Measurements from ENCODE around the gene PRKD3. TPM values are rescaled to one million over a fixed set of nuclear protein-coding genes. Genes with fewer than 3 reads are reported as not detected.

The PRKD3 gene
- total and polyA plus RNA-seq, 2 of the 13 experiments (the other 11 are each of a cell fraction or from before 2014, with no cell fraction given): 11.6 to 38.4 TPM

DNA sequence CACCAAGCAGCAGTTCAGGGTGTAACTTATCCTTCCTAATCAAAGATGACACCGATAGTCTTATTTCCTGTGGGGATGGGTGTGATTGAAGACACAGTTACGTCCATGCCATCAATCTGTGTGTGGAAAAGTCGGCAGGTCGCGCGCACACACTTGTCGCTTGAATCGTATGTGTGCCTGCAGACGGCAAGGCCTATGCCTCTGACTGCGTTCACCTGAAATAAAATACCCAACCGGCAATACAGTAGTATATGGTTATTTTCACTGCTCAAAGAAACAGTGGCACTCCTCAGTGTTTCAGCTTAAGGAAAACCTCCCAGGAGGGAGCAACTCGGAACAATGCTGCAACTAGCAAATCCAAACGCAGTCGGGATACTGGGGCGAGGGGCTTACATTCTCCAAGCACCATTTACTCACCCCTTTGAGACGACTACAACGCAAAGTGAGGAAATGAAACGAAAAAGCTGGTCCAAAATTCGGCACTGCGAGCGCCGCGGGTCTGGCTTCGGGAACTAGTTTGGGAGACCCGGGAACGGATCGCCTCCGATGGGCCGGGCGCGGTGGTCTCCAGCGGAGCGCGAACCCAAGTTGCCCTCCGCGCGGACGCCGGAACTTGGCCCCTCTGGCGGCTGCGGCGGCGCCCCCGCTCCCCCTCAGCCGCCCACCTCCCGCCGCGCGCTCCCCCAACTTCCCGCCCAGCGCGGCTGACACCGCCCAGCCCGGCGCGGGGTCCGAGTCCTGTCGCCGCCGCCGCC lies 675 bp downstream of the PRKD3 start:
- Histone ChIP-seq H3K4me1 (ENCODE audit: insufficient read depth, low read length) (peaks cover 32% of the 10 kb centered on the region), H3K79me2 (ENCODE audit: insufficient read depth, low read length) (peaks cover 40% of the 10 kb centered on the region), H3K4me2 (ENCODE audit: low read depth, low read length) (peak overlapping the region; percentile 80), H3K27me3 (ENCODE audit: control insufficient read depth in 1 of 2, insufficient read depth in 2 of 2, low read length in 2 of 2) (peaks cover 3 to 20% of the 10 kb centered on the region in 2 experiments; a peak in 4 of 5 replicates), H3K27ac (ENCODE audit: extremely low read length, insufficient read depth, low read length) (peak overlapping the region; percentile 63), H2AFZ (ENCODE audit: low read length) (peak overlapping the region; percentile 29), H3K9me3 (ENCODE audit: low read length) (no peaks in the 10 kb centered on the region), H4K20me1 (ENCODE audit: insufficient read depth, low read length) (no peaks in the 10 kb centered on the region), H3K36me3 (replicated peaks in 1 of 2; ENCODE audit: control insufficient read depth in 1 of 2, insufficient read depth in 2 of 2, low read length in 2 of 2) (no peaks in the 10 kb centered on the region), H3K9ac (ENCODE audit: insufficient read depth, low read depth, low read length) (peak overlapping the region; percentile 84), H3K4me3 (replicated peaks in 1 of 3; ENCODE audit: insufficient read depth in 1 of 3, low read depth in 2 of 3, low read length in 3 of 3) (peak overlapping the region; percentile 85 to 98 (median 90))
- intact Hi-C loops (cut with micrococcal nuclease; ENCODE audit: unreplicated experiment) (loop anchor here (1.0 to 2.0 kb wide), 2 partner anchors 19 to 93 kb away; partner anchors contain the start of genes CEBPZ and NDUFAF7), in situ Hi-C loops (cut with HindIII; ENCODE audit: extremely low pct_ligation_motif_present, low pct_unique_long_range_greater_than_20kb) (no loop called here)
- FAIRE-seq (no peak), DNase-seq (ENCODE audit: low spot score) (peak; percentile 29), ATAC-seq (peak; percentile 54)
- BruUV-seq (replicated peaks): TSS peak; percentile 54
- ChIA-PET POLR2A (interaction anchor here (2.5 kb wide), 1 partner anchor 92 kb away, joined by 8 read pairs; the partner anchor contains the start of genes CEBPZ and NDUFAF7), CTCF (ENCODE audit: low intra/inter-chr PET ratio, low total read pairs) (no interaction called here)
- WGBS (ENCODE audit: low lambda C conversion rate): 1% methylated on average over 11 of the region's 61 CpGs
- TF ChIP-seq ATF7-NPFF (CRISPR knock-in tag; IDR thresholded peaks at IDR 0.05; ENCODE audit: low read depth): no peak; the same call in 1 of the 2 replicates
- no peak for TF ChIP-seq SMC3 (IDR thresholded peaks at IDR 0.05; ENCODE audit: low read length)
- TF ChIP-seq SRF (IDR thresholded peaks at IDR 0.05; ENCODE audit: low read depth, low read length): no peak
- 0 out of 2 replicates have a peak, but pooled peaks have one; percentile 53 for TF ChIP-seq HOXA9 (CRISPR knock-in tag; IDR thresholded peaks at IDR 0.05; ENCODE audit: borderline replicate concordance)
- TF ChIP-seq, protein P1, sequence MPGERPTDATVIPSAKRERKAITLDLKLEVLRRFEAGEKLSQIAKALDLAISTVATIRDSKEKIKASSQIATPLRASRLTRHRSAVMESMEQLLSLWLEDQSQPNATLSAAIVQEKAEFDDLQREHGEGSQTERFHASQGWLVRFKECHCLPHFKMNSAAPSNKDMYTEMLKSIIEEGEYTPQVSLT (CRISPR knock-in tag; IDR thresholded peaks at IDR 0.05; ENCODE audit: borderline replicate concordance, low read depth): no peak; the same call in 1 of the 2 replicates
- TF ChIP-seq ZSCAN21 (CRISPR knock-in tag; IDR thresholded peaks at IDR 0.05; ENCODE audit: borderline replicate concordance): peak; percentile 12; the same call in 1 of the 2 replicates
- TF ChIP-seq ZNF335 (CRISPR knock-in tag; IDR thresholded peaks at IDR 0.05): peak; percentile 36; the same call in 1 of the 2 replicates
- peak; percentile 74 for TF ChIP-seq KMT2A (CRISPR knock-in tag; IDR thresholded peaks at IDR 0.05)
- TF ChIP-seq MEIS1 (CRISPR knock-in tag; IDR thresholded peaks at IDR 0.05; ENCODE audit: borderline replicate concordance): no peak
- TF ChIP-seq ATM (IDR thresholded peaks at IDR 0.05; ENCODE audit: borderline replicate concordance): no peak
- TF ChIP-seq ZBTB21 (CRISPR knock-in tag; IDR thresholded peaks at IDR 0.05): no peak
- no peak for TF ChIP-seq FOXM1 (CRISPR knock-in tag; IDR thresholded peaks at IDR 0.05)
- 0 out of 2 replicates have a peak, but pooled peaks have one; percentile 13 for TF ChIP-seq REL (CRISPR knock-in tag; conservative IDR thresholded peaks at IDR 0.05)
- TF ChIP-seq ZNF260 (CRISPR knock-in tag; IDR thresholded peaks at IDR 0.05; ENCODE audit: borderline replicate concordance, low read depth): no peak
- TF ChIP-seq, protein P2, sequence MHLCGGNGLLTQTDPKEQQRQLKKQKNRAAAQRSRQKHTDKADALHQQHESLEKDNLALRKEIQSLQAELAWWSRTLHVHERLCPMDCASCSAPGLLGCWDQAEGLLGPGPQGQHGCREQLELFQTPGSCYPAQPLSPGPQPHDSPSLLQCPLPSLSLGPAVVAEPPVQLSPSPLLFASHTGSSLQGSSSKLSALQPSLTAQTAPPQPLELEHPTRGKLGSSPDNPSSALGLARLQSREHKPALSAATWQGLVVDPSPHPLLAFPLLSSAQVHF (CRISPR knock-in tag; IDR thresholded peaks at IDR 0.05): no peak
- TF ChIP-seq, protein P3, sequence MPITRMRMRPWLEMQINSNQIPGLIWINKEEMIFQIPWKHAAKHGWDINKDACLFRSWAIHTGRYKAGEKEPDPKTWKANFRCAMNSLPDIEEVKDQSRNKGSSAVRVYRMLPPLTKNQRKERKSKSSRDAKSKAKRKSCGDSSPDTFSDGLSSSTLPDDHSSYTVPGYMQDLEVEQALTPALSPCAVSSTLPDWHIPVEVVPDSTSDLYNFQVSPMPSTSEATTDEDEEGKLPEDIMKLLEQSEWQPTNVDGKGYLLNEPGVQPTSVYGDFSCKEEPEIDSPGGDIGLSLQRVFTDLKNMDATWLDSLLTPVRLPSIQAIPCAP (CRISPR knock-in tag; IDR thresholded peaks at IDR 0.05; ENCODE audit: low read depth): no peak
- TF ChIP-seq ZFY (CRISPR knock-in tag; IDR thresholded peaks at IDR 0.05): peak; percentile 62
- TF ChIP-seq HNRNPH1 (optimal IDR thresholded peaks at IDR 0.05; ENCODE audit: low read depth, low read length): no peak
- TF ChIP-seq ZNF792 (CRISPR knock-in tag; IDR thresholded peaks at IDR 0.05): 0 out of 2 replicates have a peak, but pooled peaks have one; percentile 22
- no peak for TF ChIP-seq ZNF724P (CRISPR knock-in tag; IDR thresholded peaks at IDR 0.05; ENCODE audit: borderline replicate concordance)
- no peak for TF ChIP-seq TCF7L2 (IDR thresholded peaks at IDR 0.05; ENCODE audit: low read depth, low read length)
- peak; percentile 20; the same call in 1 of the 2 replicates for TF ChIP-seq SNAI1 (CRISPR knock-in tag; IDR thresholded peaks at IDR 0.05; ENCODE audit: borderline replicate concordance)
- TF ChIP-seq TEAD2 (CRISPR knock-in tag; IDR thresholded peaks at IDR 0.05): no peak
- peak; percentile 46 for TF ChIP-seq JARID2 (CRISPR knock-in tag; IDR thresholded peaks at IDR 0.05; ENCODE audit: insufficient replicate concordance)
